Activated CD4-positive, alpha-beta T cell treated with anti-CD3 and anti-CD28 coated beads, Interleukin-2, Interleukin-6, amounts not matched to agents 100 ng/mL and 50 ng/mL, durations not matched to agents 16 hours and 8 hours (primary cell): Measurements from ENCODE around the gene MEG3.
"Not testable (repeated sequence)": the region's sequence is repeated elsewhere in the genome, so short reads cannot be mapped to it uniquely, and the experiment has no call there.

Experiments used
- DNase-seq: peaks from one replicate; pipeline ENCODE4 v3.0.0-alpha.2; 2020

MEG3 gene

GRCh38 chr14:100816286-100816949 is 9.5 kb upstream of the MEG3 start:
- no peak for DNase-seq

GRCh38 chr14:100816950-100817901 is 8.7 kb upstream of the MEG3 start:
- DNase-seq: no peak

GRCh38 chr14:100818221-100818699 is 7.7 kb upstream of the MEG3 start:
- DNase-seq: no peak

DNA sequence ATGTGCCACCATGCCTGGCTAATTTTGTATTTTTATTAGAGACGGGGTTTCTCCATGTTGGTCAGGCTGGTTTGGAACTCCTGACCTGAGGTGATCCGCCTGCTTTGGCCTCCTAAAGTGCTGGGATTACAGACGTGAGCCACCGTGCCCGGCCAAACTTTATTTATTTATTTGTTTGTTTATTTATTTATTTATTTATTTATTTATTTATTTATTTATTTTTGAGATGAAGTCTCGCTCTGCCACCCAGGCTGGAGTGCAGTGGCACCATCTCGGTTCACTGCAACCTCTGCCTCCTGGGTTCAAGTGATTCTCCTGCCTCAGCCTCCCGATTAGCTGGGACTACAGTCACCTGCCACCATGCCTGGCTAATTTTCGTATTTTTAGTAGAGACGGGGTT is 7.0 kb upstream of the MEG3 start:
- not testable (repeated sequence) for DNase-seq

DNA sequence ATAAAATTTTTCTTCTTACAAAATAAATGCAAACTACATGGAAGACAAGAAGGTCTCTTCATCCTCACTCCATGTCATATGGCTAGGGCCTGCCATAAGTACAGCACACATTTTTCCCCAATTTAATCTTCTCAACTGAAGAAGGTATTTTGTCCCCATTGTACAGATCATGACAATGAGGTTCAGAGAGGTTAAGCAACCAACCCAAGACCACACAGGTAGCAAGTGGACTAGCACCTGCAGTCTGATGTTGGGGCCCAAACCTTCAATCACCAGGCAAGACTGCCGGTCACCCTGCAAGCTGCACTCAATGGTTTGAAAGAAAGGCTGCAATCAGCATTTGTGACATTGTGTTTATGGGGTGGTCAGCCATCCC is 6.5 kb upstream of the MEG3 start:
- no peak for DNase-seq

- DNase-seq: no peak
These were observed 6.0 kb upstream of the MEG3 start for GRCh38 chr14:100819829-100820475.

GRCh38 chr14:100820957-100821356 is 5.0 kb upstream of the MEG3 start:
- DNase-seq: no peak

GRCh38 chr14:100822013-100822412 is 3.9 kb upstream of the MEG3 start:
- DNase-seq: no peak

DNA sequence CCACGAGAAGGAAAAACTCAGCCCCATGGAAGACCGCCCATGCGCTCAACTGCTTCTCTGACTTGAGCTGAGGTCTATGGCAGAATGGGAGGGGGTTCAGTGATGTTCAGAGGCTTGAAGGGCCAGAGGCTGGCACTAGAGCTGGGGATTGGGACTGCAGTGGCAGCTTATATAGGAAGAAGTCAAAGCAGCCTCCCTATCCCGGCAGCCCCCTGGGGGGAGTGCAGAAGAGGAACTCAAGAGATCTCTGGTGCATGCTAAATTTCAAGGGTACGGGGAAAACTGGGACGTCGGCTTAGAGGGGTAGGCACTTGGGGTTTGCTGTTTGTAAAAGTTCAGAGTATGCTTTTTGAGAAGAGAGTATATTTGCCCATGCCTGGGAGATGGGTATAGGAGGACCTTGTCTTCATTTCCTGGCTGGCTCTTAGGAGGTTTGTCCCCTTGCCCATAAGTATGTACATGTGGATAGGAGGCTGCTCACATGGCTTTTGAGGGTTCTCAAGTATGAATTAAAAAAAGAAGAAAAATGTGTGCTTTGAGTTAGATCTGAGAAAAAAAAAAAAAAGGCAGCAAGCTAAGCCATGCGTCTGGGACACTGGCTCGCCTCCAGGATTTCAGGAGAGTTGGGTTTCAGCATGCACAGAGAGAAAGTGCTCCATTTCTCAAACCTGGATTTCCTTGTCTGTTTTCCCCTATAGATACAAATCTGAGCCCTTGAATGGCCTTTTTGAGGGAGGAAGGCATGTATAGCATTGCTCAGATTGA is 3.2 kb upstream of the MEG3 start:
- DNase-seq: no peak

DNA sequence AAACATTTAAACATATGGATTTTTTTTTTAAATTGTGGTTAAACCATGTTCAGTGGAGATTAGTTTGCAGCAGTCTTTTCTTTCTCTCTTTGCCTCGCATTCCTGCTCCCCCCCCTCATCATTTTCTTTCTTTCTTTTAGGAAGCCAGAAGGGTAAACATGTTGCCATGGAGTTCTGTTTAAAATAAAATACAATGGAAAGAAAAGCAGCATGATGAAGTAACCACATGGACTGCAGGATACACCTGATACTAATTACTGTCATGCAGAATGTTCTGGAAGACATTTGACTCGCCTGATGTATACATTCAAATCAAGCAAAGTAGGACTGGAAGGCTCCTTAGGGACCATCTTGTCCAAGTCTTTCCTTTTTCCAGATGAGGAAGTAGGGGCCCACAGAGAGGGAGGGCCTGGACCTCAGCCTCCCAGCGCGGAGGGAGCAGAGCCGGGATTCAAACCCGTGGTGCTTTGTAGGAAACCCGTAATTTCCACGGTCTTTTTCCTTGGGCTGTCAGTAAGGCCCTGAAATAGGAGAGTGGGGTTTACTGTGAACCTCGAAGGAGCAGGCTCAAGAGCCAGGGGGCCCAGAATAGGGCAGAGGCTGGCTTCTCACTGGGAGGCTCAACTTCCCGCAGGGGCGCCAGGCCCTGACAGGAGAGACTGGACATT is 2.4 kb upstream of the MEG3 start:
- DNase-seq: no peak

DNA sequence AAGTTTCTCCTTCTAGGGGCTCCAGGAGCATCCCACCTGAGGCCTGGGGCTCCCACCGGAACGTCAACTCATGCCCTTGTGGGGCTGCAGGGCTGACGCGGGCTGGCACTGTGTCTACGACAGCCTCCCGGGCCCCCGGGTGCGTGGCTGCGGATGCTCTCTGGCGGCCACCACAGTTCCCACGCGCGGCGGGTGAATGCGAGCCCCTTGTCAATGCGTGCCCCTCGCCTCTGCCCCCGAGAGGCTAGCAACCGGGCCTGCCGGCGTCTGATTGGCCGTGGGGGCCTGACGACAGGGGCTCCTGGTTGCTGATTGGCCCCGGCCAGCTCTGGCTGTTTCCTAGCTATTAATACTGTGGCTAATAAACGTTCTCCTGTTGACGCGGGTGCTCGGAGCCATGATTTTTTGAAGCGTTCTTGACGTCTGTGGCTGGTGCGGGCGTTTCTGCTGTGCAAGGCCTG is 1.8 kb upstream of the MEG3 start:
- DNase-seq: no peak

DNA sequence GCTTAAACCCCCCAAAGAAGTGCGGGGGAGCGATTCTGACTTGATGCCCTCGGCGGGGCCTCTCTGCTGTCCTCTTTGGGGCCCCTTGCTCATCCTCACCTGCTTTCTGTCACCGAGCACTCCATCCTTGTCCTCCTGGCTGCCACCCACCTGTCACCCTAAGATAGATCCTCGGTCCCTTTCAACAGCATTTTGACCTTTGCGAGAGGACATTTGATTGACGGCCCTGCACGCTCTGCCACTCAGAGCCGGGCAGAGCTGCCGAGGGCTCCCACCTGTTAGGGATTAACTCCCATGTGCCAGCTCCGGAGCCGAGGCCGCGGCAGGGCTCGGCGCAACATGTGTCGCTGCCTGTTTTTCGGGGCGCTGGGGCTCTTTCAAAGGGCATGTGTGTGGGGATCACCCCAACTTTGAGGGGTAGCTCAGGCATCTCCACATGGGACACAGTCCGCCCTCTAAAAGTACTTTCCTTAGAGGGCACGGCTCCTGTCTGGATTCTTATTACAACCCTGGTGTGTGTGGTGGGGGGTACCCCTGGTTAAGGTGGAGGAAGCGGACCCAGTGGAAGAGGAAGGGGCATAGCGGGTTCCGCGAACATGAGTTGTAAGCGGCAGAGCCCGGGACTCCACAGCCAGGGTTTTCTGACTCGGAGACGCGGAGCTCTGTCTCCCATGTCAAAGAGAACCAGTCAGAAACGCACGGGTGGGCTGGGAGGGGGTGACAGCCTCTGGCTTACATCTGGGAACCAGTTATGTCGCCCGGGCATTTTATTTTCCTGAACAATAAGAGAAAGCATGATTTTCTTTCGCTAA is 811 bp upstream of the MEG3 start:
- DNase-seq: no peak

- DNase-seq: no peak
These were observed 628 bp downstream of the MEG3 start for GRCh38 chr14:100826391-100827100.

DNA sequence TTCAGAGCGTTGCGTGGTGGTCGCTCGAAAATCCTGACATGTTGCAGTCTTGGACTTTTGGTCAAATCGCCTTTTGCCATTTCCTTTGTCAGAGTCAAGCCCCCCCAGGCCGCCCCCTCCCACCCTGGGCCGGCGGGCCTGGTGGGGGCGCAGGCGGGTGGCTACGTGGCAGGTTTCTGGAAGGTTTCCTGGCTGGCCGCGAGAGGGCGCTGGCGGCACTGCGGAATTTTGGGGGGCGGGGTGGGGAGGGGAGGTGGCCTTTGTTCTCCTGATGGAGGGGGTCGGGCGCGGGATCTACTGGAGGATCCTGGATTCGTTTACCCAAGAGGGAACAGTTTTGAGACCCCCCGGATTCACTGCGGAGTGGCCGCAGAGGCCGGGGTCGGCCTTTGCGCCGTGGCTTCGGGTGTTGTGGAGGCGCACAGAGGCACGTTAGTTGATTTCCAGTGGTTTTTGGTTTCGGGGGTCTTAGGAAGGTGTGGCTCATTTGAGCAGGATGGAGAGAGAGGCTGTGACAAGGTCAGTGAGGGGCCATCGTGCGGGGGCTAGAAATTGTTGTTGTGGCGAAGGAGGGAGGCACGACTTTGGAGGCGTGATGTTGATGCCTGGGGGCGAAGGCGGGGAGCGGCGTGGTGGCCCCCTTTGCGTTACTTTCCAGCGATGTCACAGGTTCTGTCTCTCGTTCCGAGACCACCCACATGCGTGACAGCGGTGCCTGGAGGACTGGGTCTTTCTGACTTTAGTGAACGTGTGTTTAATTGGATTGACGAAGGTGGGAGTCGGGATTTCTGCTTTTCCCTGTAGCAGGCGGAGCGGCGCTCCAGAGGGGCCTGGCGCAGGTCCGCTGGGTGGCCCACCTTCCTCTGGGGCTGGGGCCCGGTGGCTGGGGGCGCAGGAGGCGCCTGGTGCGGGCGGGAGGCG is 1.4 kb downstream of the MEG3 start:
- no peak for DNase-seq

DNA sequence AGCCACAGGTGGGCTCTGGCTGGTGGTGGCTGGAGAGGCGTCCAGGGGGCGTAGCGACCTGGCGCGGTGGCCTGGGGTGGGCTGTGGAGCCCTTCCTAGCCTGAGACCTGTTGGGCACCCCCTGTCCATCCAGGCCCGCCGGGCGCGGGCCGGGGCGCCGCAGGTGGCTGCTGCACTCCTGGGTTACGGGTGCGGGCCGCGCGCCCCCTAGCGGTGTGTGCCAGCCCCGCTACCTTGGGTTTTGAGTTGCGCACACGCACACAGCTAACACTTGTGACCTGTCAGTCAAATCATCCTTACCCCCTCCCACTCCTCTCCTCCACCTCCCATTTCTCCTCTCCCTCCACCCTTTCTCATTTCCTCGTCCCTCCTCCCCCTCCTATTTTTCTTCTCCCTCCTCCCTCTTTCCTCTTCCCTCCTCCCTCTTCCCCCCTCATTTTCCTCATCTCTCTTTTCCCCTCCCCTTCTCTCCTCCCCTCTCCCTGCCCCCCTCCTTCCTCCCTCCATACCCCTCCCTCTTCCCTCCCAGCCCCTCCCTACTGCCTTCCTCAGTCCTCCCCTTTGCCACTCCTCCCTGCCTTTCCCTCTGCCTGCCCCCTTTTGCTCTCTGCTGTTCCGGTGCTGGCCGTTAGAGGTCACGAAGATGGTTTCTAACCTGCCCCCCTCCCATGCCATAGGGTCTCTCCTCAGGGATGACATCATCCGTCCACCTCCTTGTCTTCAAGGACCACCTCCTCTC is 2.3 kb downstream of the MEG3 start:
- peak; percentile 14 for DNase-seq

DNA sequence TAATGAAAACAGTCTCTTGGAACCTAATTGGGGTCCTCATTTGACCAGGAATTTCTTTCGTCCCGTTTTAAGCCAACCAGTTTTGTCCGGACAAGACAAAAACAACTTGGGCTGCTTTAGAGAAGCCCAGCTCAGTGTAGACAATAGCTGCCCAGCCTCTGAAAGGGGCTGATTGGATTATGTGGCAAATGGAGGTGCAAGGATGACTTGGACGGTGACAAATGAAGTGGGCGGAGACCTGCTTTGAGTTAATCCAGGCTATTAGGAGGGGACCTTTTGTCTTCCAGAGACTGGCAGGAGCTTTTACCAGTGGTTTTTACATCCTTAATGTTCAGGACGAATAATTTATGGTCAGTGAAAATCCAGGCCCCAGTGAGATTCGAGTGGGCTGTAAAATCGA is 4.8 kb downstream of the MEG3 start:
- no peak for DNase-seq

- DNase-seq: no peak
These were observed 6.5 kb downstream of the MEG3 start for GRCh38 chr14:100832311-100832960.
